GM12878 (cell line): ENCODE data around the gene KRTAP10-11.

Experiments used
- EP300 ChIP-seq, 2 experiments: fragments of 150-350 bp in 1 of 2; IDR thresholded peaks; 2 replicates each; pipeline ENCODE4 v1.6.1; 2011 to 2012; ENCODE audit warnings: low read depth in 2 of 2, low read length in 2 of 2, borderline replicate concordance in 1 of 2, improper control_type of control experiment in 1 of 2, inconsistent platforms in 1 of 2; ENCODE audit not compliant: control insufficient read depth in 1 of 2
- MTA3 ChIP-seq: IDR thresholded peaks from 2 replicates; pipeline ENCODE4 v1.6.1; 2012; ENCODE audit warnings: low read length, inconsistent platforms, borderline replicate concordance
- MYC ChIP-seq: IDR thresholded peaks from 2 replicates; pipeline ENCODE4 v1.6.1; 2011; ENCODE audit warnings: mild to moderate bottlenecking, low read length, moderate library complexity, inconsistent platforms; ENCODE audit not compliant: insufficient read depth, insufficient replicate concordance, insufficient read length, severe bottlenecking
- POLR2AphosphoS5 ChIP-seq: IDR thresholded peaks from 2 replicates; pipeline ENCODE4 v1.6.1; 2011; ENCODE audit warnings: mild to moderate bottlenecking, low read length, inconsistent platforms
- SIX5 ChIP-seq: IDR thresholded peaks from 2 replicates; pipeline ENCODE4 v1.6.1; 2011; ENCODE audit warnings: mild to moderate bottlenecking, low read depth, low read length, moderate library complexity; ENCODE audit not compliant: severe bottlenecking
- TF ChIP-seq, protein P1 (sequence below), 3 experiments: IDR thresholded peaks in 2 of 3; conservative IDR thresholded peaks in 1 of 3; 2 replicates each; pipeline ENCODE4 v1.5.1; 2011; ENCODE audit warnings: low read depth in 3 of 3, low read length in 3 of 3, mild to moderate bottlenecking in 3 of 3, control low read depth in 2 of 3, moderate library complexity in 2 of 3, inconsistent platforms in 1 of 3, mixed read lengths in 1 of 3; ENCODE audit not compliant: control insufficient read depth in 2 of 3, insufficient read depth in 1 of 3; ENCODE audit errors: extremely low read depth in 1 of 3
- TF ChIP-seq, protein P2 (sequence below): IDR thresholded peaks from 2 replicates; pipeline ENCODE4 v1.6.1; 2012; ENCODE audit warnings: improper control_type of control experiment, low read depth, low read length; ENCODE audit not compliant: insufficient replicate concordance

DNA sequence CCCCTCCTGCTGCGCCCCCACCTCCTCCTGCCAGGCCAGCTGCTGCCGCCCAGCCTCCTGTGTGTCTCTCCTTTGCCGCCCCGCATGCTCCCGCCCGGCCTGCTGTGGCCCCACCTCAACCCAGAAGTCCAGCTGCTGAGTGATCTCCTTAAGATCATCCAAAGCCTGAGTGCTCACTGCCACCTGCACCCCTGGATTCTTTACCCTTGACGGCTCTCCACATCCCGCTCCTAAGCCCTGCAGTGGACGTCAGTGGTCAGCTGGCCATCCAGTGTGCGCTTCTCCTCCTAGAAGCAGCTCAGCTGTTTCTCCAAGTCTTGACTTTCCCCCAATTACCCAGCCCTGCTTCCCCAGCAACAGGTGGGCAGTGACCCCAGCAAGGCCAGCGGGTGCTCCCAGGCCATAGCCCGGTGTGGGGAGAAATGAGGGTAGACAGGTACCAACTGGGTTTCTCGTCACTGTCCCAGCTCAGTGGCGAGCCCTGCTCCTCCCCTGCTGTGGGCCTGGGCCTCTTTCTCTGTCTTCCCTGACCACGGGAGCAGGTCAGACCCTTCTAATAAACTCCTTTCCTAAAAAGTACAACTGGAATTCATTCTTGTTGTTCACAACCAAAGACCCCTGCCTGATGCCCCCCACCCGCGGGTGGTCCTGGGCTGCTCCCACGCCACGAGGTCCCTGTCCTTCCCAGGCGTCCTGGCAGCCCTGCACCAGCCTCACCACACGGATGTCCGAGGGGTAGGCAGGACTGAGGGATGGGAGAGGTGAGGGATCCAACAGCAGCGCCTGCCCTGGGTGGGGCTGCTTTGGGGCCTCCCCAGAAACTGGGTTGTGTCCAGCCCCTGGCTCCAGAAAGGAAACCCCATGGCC, 44.4 kb upstream of the KRTAP10-11 start:
- TF ChIP-seq MYC (no peak), EP300 (IDR thresholded peaks at IDR 0.05; ENCODE audit: borderline replicate concordance in 1 of 2, control insufficient read depth in 1 of 2, low read depth in 2 of 2, low read length in 2 of 2) (no peak), POLR2AphosphoS5 (no peak), SIX5 (no peak), MTA3 (no peak)
- TF ChIP-seq, protein P1, sequence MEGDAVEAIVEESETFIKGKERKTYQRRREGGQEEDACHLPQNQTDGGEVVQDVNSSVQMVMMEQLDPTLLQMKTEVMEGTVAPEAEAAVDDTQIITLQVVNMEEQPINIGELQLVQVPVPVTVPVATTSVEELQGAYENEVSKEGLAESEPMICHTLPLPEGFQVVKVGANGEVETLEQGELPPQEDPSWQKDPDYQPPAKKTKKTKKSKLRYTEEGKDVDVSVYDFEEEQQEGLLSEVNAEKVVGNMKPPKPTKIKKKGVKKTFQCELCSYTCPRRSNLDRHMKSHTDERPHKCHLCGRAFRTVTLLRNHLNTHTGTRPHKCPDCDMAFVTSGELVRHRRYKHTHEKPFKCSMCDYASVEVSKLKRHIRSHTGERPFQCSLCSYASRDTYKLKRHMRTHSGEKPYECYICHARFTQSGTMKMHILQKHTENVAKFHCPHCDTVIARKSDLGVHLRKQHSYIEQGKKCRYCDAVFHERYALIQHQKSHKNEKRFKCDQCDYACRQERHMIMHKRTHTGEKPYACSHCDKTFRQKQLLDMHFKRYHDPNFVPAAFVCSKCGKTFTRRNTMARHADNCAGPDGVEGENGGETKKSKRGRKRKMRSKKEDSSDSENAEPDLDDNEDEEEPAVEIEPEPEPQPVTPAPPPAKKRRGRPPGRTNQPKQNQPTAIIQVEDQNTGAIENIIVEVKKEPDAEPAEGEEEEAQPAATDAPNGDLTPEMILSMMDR (IDR thresholded peaks at IDR 0.05 in 2 of 3, conservative IDR thresholded peaks at IDR 0.05 in 1 of 3; ENCODE audit: control insufficient read depth in 2 of 3, extremely low read depth in 1 of 3, insufficient read depth in 1 of 3, low read depth in 3 of 3, low read length in 3 of 3) = no peak
- TF ChIP-seq, protein P2, sequence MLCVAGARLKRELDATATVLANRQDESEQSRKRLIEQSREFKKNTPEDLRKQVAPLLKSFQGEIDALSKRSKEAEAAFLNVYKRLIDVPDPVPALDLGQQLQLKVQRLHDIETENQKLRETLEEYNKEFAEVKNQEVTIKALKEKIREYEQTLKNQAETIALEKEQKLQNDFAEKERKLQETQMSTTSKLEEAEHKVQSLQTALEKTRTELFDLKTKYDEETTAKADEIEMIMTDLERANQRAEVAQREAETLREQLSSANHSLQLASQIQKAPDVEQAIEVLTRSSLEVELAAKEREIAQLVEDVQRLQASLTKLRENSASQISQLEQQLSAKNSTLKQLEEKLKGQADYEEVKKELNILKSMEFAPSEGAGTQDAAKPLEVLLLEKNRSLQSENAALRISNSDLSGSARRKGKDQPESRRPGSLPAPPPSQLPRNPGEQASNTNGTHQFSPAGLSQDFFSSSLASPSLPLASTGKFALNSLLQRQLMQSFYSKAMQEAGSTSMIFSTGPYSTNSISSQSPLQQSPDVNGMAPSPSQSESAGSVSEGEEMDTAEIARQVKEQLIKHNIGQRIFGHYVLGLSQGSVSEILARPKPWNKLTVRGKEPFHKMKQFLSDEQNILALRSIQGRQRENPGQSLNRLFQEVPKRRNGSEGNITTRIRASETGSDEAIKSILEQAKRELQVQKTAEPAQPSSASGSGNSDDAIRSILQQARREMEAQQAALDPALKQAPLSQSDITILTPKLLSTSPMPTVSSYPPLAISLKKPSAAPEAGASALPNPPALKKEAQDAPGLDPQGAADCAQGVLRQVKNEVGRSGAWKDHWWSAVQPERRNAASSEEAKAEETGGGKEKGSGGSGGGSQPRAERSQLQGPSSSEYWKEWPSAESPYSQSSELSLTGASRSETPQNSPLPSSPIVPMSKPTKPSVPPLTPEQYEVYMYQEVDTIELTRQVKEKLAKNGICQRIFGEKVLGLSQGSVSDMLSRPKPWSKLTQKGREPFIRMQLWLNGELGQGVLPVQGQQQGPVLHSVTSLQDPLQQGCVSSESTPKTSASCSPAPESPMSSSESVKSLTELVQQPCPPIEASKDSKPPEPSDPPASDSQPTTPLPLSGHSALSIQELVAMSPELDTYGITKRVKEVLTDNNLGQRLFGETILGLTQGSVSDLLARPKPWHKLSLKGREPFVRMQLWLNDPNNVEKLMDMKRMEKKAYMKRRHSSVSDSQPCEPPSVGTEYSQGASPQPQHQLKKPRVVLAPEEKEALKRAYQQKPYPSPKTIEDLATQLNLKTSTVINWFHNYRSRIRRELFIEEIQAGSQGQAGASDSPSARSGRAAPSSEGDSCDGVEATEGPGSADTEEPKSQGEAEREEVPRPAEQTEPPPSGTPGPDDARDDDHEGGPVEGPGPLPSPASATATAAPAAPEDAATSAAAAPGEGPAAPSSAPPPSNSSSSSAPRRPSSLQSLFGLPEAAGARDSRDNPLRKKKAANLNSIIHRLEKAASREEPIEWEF = no peak
